Transverse colon (tissue), 4 donors: ENCODE data around the gene AREG. TPM values are rescaled to one million over a fixed set of nuclear protein-coding genes. Genes with fewer than 3 reads are reported as not detected.

Source experiments
- DNase-seq: peaks from one replicate; pipeline ENCODE4 v3.0.0-alpha.2; 2019
- H3K27ac ChIP-seq, 4 donors: fragments of 200-600 bp; sonication (generic); 2 replicates each; pipeline ENCODE4 v1.5.1; 2016 to 2018; ENCODE audit warnings: inconsistent platforms in 4 of 4
- H3K27me3 ChIP-seq: fragments of 200-600 bp; sonication (generic); 2 replicates; pipeline ENCODE4 v1.5.1; 2017; ENCODE audit warnings: inconsistent platforms
- H3K36me3 ChIP-seq, 4 donors: fragments of 200-600 bp; sonication (generic); 2 replicates each; pipeline ENCODE4 v1.5.1; 2017 to 2019; ENCODE audit warnings: inconsistent platforms in 4 of 4
- H3K4me1 ChIP-seq, 4 donors: fragments of 200-600 bp; sonication (generic); 2 replicates each; pipeline ENCODE4 v1.5.1; 2017 to 2020; ENCODE audit warnings: inconsistent platforms in 4 of 4
- H3K4me3 ChIP-seq, 4 donors: fragments of 200-600 bp; sonication (generic); 1 replicate in 1 of 4; 2 replicates in 3 of 4; pipeline versions ENCODE4 v1.5.1 to v1.6.1; 2017 to 2019; ENCODE audit warnings: inconsistent platforms in 4 of 4
- H3K9me3 ChIP-seq, 2 donors: fragments of 200-600 bp; sonication (generic); 2 replicates each; pipeline ENCODE4 v1.5.1; 2017 to 2019; ENCODE audit warnings: inconsistent platforms in 2 of 2
- CTCF ChIP-seq, 5 experiments: fragments of 200-600 bp in 3 of 5; fragments of 450-650 bp in 2 of 5; sonication (generic) in 3 of 5; IDR thresholded peaks; 1 replicate in 2 of 5; 2 replicates in 3 of 5; pipeline ENCODE4 v1.5.1; 2016 to 2017; ENCODE audit warnings: antibody characterized with exemption in 5 of 5, inconsistent platforms in 3 of 5, mild to moderate bottlenecking in 2 of 5, moderate library complexity in 1 of 5
- EP300 ChIP-seq: sonication (generic); formaldehyde crosslinking; IDR thresholded peaks from one replicate; pipeline ENCODE4 v1.6.1; 2017; ENCODE audit warnings: antibody characterized with exemption, low read depth
- POLR2A ChIP-seq: fragments of 450-650 bp; IDR thresholded peaks from one replicate; pipeline ENCODE4 v1.6.1; 2016; ENCODE audit warnings: antibody characterized with exemption, mild to moderate bottlenecking, moderate library complexity
- POLR2AphosphoS5 ChIP-seq, 3 donors: sonication (generic); formaldehyde crosslinking; IDR thresholded peaks; one replicate each; pipeline ENCODE4 v1.6.1; 2016; ENCODE audit warnings: antibody characterized with exemption in 3 of 3
- whole genome bisulfite sequencing, 2 donors: methylation state at CpG; one replicate each; pipeline ENCODE4 v1.1.5; 2018; ENCODE audit warnings: low coverage in 1 of 2; 5-methylcytosine and 5-hydroxymethylcytosine counted together
- in situ Hi-C, 4 donors: fragments of 200-750 bp; cut with MboI; loops; one replicate each; pipeline versions ENCODE4 v1.15.0 to v1.15.1; 2017; ENCODE audit warnings: low sequenced_read_pairs in 3 of 4, low pct_ligation_motif_present in 1 of 4, low pct_unique_long_range_greater_than_20kb in 1 of 4
- intact Hi-C: fragments of 100-400 bp; cut with DNase I; formaldehyde crosslinking; loops from one replicate; pipeline ENCODE4 v1.15.1; 2023; ENCODE audit warnings: low total_unique reads
- total RNA-seq, 4 donors: library from RNA; depleted of rRNA; stranded (reverse); fragments of >200 nt; gene quantifications; one replicate each; pipeline ENCODE4 v1.1.0, GENCODE V29; 2016

AREG gene
- total RNA-seq, 4 donors from 2014 or later, result 16.4 to 44.2 (median 27.1) TPM

GRCh38 chr4:74501579-74501978 lies 56.6 kb downstream of the AREG start:
- Histone ChIP-seq H3K27ac (no peak overlapping the region), H3K9me3 (no peaks in the 10 kb centered on the region), H3K27me3 (no peaks in the 10 kb centered on the region), H3K36me3 (no peaks in the 10 kb centered on the region), H3K4me1 (peaks cover 0 to 7% (median 0%) of the 10 kb centered on the region in 4 donors), H3K4me3 (no peak overlapping the region)
- in situ Hi-C loops (no loop called here), intact Hi-C loops (no loop called here)
- WGBS, 2 donors, result 75 to 84% methylated on average over 1 of the region's 1 CpG
- DNase-seq, result no peak
- TF ChIP-seq POLR2AphosphoS5 (IDR thresholded peaks at IDR 0.05) (no peak), CTCF (IDR thresholded peaks at IDR 0.05) (no peak), EP300 (no peak), POLR2A (no peak)

GRCh38 chr4:74503580-74503979 lies 58.6 kb downstream of the AREG start:
- Histone ChIP-seq H3K4me3 (no peak overlapping the region), H3K9me3 (no peaks in the 10 kb centered on the region), H3K4me1 (peaks cover 0 to 7% (median 0%) of the 10 kb centered on the region in 4 donors), H3K36me3 (no peaks in the 10 kb centered on the region), H3K27me3 (no peaks in the 10 kb centered on the region), H3K27ac (no peak overlapping the region)
- 80 to 84% methylated on average over 1 to 2 of the region's 2 CpGs for WGBS, 2 donors
- TF ChIP-seq EP300 (no peak), POLR2A (no peak), POLR2AphosphoS5 (IDR thresholded peaks at IDR 0.05) (no peak), CTCF (IDR thresholded peaks at IDR 0.05) (no peak)
- DNase-seq, result no peak
- intact Hi-C loops (no loop called here), in situ Hi-C loops (no loop called here)

GRCh38 chr4:74504212-74504611 lies 59.3 kb downstream of the AREG start:
- Histone ChIP-seq H3K27me3 (no peaks in the 10 kb centered on the region), H3K27ac (no peak overlapping the region), H3K4me1 (peaks cover 0 to 7% (median 0%) of the 10 kb centered on the region in 4 donors), H3K4me3 (no peak overlapping the region), H3K36me3 (no peaks in the 10 kb centered on the region), H3K9me3 (no peaks in the 10 kb centered on the region)
- intact Hi-C loops (no loop called here), in situ Hi-C loops (no loop called here)
- WGBS, 2 donors, result 50 to 75% methylated on average over 1 of the region's 1 CpG
- TF ChIP-seq CTCF (IDR thresholded peaks at IDR 0.05), result no peak
- no peak for DNase-seq

Other genes with a start within 250 kb of the AREG start
- gene EPGN, start 136.7 kb upstream of the AREG start, total RNA-seq, result not detected
- 1 to 10 TPM in 3 of 4 donors, not detected in 1; 1.2 to 4.0 (median 4.0) TPM for gene EREG, start 80.0 kb upstream of the AREG start, total RNA-seq